Fibroblast of mammary gland (primary cell): ENCODE results near the gene BCAR1.
A peak's percentile ranks its signal among the peaks of the same experiment; 100 is the strongest.

Source experiments
- DNase-seq: peaks from one replicate; pipeline ENCODE4 v3.0.0-alpha.2; 2010; ENCODE audit warnings: low read depth
- H3K4me3 ChIP-seq: 2 replicates; pipeline ENCODE4 v1.5.1; 2011; ENCODE audit warnings: low read depth, mild to moderate bottlenecking, low read length, moderate library complexity; ENCODE audit not compliant: control insufficient read depth
- TF ChIP-seq, protein P1 (sequence below): conservative IDR thresholded peaks from 2 replicates; pipeline ENCODE4 v1.5.1; 2011; ENCODE audit warnings: low read depth, low read length, inconsistent platforms; ENCODE audit not compliant: control insufficient read depth, insufficient read depth

The BCAR1 gene

GRCh38 chr16:75254359-75254837 is 3.0 kb upstream of the BCAR1 start:
- DNase-seq, result peak; percentile 73
- TF ChIP-seq, protein P1, sequence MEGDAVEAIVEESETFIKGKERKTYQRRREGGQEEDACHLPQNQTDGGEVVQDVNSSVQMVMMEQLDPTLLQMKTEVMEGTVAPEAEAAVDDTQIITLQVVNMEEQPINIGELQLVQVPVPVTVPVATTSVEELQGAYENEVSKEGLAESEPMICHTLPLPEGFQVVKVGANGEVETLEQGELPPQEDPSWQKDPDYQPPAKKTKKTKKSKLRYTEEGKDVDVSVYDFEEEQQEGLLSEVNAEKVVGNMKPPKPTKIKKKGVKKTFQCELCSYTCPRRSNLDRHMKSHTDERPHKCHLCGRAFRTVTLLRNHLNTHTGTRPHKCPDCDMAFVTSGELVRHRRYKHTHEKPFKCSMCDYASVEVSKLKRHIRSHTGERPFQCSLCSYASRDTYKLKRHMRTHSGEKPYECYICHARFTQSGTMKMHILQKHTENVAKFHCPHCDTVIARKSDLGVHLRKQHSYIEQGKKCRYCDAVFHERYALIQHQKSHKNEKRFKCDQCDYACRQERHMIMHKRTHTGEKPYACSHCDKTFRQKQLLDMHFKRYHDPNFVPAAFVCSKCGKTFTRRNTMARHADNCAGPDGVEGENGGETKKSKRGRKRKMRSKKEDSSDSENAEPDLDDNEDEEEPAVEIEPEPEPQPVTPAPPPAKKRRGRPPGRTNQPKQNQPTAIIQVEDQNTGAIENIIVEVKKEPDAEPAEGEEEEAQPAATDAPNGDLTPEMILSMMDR, result no peak
- no peak overlapping the region for H3K4me3 ChIP-seq

DNA sequence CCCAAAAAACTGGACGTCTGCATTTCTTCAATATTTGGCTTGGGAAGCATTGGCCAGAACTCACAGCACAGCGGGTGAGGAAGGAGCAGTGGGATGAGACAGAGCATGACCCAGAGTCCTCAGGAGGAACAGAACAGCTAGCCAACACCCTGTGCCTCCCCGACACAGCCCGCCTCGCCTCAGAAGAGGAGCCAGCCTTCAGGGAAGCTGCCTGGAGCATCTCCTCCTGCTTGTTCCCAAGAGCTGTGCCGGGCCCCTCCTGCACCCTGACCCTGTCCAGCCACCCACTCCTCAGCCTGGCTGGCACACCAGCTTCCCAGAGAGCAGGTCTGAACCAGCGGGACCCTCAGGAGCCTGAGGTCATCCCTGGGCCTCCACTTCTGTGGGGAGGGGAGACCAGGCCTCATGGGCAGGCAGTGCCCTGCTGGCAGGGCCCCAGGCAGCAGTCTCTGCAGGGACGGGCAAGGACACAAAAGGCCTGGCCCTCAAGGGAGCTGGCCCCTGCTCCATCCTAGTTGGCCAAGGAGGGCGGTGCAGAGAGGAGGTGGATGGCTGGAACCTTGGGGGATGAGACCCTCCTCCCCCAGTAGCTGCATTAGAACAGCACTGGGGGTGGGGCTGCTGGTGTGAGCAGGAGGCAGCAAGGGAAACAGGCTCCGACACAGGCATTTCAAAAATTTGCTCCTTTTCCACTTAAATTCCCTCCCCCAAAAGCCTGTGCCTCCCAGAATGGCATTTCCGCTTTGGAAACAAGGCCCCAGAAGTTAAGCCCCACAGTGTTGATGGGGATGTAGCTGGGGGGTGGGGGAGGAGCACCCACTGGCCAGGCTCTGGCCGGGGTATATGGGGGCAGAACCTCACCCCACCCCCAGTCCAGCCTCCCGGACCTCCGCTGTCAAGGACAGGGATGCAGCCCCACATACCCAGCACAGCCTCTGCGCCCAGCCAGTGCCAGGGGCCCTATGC is 1.8 kb upstream of the BCAR1 start:
- TF ChIP-seq, protein P1, result no peak
- DNase-seq, result peak; percentile 49
- H3K4me3 ChIP-seq, result no peak overlapping the region

- DNase-seq, result no peak
- H3K4me3 ChIP-seq, result no peak overlapping the region
- TF ChIP-seq, protein P1, result no peak
These were observed 833 bp upstream of the BCAR1 start for GRCh38 chr16:75252049-75252864.

DNA sequence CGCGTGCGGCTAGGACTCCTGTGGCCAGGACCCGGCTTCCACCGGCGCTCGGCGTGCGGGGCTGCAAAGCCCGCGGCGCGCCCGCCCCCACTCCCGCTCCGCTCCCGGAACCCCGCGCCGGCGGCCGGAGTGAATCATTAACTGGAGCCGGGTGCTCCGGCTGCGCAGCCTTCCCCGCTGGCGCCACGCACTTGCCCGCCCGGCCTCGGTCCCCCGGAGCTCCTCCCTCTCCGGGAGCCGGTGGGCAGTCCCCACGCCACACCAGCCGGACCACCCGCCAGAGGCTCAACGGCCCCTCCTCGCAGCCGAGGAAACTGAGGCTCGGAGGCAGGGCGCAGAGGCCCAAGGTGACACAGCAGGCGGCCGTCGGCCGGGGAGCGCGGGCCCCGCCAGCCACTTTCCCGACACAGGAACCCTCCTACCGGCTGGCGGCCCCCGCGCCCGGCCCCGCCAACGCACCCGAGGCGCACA is 580 bp downstream of the BCAR1 start:
- TF ChIP-seq, protein P1, result no peak
- peak overlapping the region; percentile 70 for H3K4me3 ChIP-seq
- DNase-seq, result no peak

- TF ChIP-seq, protein P1, result no peak
These were observed 1.2 kb downstream of the BCAR1 start for GRCh38 chr16:75250089-75250808.

GRCh38 chr16:75249441-75249840 is 2.0 kb downstream of the BCAR1 start:
- no peak overlapping the region for H3K4me3 ChIP-seq
- DNase-seq, result no peak
- TF ChIP-seq, protein P1, result no peak

More at GRCh38 chr16:75250089-75250808, 1.2 kb downstream of the BCAR1 start:
- DNase-seq, result no peak
- H3K4me3 ChIP-seq, result peak overlapping the region; percentile 70
